HG03575 (cell line): ENCODE results near the gene NKX2-1.
"Not testable (repeated sequence)": the region's sequence is repeated elsewhere in the genome, so short reads cannot be mapped to it uniquely, and the experiment has no call there.

Experiments
- ATAC-seq: cut with Tn5 transposase; IDR thresholded peaks from one replicate; pipeline ENCODE4 v1.9.1; 2021; ENCODE audit not compliant: unreplicated experiment, insufficient number of reproducible peaks, low FRiP score; ENCODE audit errors: extremely low read depth

NKX2-1 gene

DNA sequence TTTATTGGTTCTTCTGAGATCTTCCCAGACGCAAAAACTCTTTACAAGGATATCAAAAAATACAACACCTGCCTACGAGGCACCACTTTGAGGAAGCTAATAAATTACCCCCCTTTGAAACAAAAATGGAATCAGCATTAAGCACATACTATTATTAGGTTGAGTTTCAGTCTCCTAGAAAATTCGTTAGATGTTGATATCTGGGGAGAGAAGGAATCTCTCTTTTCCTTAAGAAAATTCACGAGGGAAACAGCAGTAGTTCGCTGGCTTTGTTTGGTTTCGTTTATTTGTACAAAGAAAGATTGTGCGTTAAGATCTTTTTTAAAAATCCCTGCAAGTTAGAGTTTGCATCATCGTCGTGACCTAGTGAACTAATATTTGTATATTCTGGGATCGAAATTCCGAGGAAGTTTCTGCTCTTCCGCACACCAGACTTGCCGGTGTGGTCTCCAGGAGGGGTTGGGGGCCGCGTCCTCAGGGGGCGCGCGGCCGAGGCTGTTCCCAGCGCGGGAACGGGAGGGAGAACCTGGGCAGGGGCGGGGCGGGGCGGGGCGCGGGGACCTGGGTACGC is 12.1 kb downstream of the NKX2-1 start:
- ATAC-seq: no peak

GRCh38 chr14:36506732-36507614 is 13.1 kb downstream of the NKX2-1 start:
- no peak for ATAC-seq

DNA sequence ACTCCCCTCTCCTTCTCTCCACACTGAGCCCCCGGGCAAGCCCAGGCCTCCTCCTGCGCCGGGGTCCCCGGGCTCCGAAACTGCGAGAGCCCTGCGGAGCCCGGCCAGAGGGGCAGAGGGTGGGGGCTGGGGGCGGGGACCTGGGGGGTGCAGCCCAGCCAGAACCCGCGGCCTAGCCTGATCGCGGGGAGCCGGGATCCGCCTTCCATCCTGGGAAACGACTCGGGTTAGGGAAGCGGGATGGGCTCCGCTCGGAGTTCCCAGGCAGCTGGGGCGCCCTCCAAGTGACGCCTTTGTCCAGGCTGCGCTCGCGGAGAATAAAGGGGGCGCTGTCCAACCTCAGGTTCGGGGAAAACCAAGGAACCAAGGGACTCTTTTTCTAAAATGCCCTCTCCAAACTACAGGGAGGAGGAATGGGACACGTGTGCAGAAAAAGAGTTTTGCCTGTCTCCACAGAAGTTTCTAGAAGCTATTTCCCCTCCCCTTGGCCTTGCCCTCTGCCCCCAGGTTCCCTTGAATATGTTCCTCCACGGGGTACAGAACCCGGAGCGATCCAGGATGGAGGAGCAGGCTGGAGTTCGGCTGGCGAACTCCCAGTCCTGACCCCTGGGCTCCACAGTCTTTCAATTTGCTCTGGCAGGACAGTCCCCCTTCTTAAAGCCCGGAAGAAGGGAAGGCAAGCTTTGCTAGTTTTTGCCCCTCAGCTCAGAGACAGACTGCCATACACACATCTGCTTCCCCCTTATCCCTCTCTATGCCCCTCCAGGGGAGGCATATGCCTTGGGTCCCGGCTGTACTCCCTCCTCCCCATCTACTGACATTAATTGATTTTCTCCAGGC is 13.9 kb downstream of the NKX2-1 start:
- ATAC-seq: no peak

- no peak for ATAC-seq
Measured at GRCh38 chr14:36505181-36505815, 14.7 kb downstream of the NKX2-1 start.

GRCh38 chr14:36504771-36505175 is 15.3 kb downstream of the NKX2-1 start:
- no peak for ATAC-seq

DNA sequence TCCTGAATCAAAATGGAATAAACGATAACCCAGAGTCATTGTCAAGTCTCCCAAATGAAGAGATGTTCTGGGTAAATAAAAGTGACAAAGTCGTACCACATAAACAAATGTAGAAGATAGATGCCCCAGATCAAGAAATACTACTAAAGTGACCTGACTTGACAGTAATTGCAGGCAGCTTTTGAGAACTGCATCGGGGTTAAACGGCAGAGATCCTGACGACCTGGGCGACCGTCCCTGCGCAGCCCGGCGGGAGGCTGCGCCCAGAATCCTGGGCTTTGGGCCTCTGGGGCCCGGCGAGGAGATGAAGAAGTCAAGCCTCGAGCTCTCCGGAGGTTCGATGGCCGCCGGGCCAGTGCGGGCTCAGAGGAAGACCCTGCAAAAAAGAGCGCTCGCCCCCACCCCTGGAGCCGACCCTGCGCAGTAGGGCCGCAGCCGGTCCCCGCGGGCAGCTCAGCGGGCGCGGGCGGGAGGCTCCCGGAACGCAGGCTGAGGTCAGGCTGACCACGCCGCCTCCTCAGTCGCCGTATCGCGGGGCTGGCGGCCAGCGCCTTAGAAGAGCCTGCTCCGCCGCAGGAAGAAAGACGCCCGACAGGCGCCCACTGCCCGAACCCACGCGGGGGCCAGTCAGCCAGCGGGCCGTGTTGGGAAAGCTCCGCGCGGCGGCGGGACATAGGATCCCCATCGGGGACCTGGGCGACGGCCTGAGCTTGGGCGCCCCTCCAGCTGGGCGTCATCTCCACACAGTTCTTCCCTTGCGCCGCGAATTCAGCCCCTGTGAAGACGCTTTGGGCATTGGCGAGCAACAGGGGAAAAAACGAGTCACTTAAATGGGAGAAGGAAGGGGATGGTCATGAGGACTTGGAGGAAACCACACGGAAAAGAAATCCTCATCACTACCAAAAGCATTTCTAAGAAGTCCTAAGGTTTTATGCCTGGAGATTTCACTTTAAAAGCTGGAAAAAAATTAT is 16.0 kb downstream of the NKX2-1 start:
- no peak for ATAC-seq

DNA sequence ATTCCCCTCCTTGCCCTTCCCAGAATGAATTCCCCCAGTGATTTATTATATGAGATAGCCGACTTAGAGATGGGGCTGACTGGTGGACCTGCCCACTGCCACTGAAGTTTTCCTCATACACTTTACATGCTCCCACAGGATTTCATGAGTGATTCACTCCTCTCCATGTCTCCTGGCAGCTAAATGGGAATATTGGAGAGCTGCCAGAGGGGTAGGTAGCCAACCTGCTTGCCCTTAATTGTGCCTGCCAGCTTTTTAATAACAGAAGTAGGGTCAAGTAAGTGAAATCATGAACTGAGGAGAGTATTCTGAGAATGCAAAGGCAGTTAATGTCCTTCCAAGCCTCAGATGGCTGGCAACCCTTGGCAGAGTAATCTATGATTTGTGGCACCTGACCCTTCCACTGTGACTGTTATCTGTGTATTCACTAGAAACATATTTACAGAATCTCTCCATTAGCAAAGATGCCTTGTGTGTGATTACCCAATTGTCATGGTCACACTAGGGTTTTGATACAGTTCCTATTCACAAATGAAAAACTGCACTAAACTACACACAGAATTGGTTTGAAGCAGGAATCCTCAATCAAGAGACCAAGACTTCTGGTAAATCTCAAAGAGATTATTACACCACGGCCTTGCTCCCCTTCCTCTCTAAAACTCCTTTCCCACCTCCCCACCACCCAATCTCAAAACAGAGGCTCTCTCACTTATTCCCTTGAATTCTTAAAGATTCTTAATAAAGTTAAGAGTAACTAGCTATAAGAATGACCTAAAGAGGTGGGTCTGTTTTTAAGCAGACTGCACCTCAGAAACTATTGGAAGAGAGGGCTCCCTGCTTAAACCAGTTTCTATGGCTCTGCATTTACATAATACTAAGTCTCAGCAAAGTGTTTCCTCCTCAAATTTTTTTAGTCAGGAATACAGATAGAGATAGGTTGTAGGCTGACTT is 17.2 kb downstream of the NKX2-1 start:
- ATAC-seq: no peak

DNA sequence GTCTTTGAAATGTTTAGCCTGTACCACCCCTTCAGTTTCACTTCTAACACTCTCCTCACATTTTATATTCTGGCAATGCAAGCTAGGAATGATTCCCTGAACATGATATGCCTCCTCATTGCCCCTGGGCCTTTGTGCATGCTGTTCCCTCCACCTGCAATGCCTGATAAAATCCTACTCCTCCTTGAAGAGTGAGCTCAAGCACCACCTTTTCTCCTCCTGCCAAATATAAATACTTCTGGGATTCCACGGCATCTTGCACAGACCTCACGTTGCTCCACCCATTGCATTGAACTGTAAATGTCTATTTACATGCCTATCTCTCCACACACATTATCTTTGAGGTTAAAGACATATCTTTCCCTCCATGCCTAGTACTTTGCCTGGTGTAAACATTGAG is 21.1 kb downstream of the NKX2-1 start:
- ATAC-seq: no peak

DNA sequence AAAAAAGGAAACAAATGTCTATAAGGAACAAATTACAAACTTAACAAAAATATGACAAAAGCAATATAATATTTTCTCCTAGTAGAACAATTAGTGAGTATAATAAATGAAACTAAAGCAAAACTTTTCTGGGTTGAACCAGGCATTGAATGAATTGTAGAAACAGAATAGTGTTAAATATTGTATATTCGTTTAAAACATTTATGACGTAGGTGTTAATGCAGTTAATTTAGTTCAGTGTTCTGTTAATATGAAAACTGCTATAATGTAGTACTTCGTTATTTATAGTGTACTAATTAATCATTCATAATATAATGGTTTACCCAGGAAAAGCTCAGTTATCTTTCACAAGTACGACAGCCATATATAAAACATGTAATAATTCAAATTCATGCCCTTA is 23.7 kb downstream of the NKX2-1 start:
- no peak for ATAC-seq

DNA sequence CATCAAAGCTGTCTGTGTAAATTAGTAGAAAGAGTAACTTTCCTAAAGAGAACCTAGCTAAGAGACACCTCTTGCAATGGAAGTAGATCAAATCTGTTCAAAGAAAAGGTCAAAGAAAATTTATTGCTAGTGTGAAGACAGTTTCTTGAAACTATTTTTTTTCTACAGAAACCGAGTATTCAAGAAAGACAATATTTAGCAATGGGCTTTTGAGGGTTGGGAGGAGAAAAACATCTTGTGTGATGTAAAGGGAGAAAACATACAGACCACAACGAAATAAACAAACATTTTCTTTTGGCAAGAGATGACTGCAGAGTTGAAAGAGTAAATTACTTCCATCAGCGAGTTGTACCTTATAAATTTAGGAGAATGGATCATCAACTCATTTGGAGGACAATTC is 24.4 kb downstream of the NKX2-1 start:
- ATAC-seq: no peak

GRCh38 chr14:36493761-36494160 is 26.3 kb downstream of the NKX2-1 start:
- no peak for ATAC-seq

DNA sequence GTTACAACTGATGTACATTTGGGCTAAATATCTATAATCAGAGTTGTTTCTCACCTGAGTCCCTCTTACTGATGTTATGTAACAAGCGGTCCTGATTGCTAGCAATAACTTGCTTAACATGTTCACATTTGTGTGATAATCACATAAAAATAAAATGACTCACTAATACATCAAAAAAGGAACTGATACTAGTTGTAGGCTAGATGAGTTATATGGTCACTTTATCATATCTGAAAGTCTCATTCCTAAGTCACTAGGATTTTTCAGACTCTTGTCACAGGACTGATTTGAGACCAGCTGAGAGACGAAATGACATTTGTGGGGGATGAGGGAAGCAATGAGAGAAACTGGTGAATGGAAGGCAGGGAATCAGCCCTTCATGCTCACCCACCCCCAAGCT is 34.3 kb downstream of the NKX2-1 start:
- no peak for ATAC-seq

DNA sequence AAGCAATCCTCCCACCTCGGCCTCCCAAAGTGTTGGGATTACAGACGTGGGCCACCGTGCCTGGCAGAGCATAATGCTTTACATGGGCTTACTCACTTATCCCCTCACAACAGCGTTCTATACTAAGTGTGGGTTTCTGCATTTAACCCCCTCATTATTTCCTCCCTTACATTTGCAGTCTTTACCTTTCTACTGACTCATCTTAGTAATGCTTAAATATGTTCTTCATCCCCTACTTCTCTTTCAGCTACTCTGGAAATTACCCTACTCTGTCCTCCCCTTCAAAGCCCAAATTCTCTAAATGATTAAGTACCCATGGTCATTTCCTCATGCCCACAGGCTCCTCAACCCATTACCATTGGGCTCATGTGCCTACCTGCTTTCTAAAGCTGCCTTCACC is 40.7 kb downstream of the NKX2-1 start:
- no peak for ATAC-seq

DNA sequence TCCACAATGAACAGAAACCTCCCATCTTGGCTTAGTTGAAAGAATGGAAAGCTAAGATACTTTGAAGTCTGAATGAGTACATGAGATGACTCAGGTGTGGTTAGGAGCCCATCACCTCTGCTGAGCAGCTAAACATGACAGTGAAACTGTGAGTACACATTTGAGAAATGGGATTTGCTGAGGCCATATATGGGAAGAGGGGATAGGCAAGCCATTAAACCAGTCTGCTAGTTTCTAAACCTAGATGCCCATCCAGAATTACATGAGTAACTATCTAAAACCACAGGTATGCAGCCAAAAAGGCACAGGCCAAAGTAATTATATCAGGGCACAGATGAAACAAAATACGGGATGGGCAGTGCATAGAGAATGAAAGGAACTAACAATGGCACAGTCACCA is 41.2 kb downstream of the NKX2-1 start:
- no peak for ATAC-seq

- no peak for ATAC-seq
Measured at GRCh38 chr14:36477266-36477665, 42.8 kb downstream of the NKX2-1 start.

- not testable (repeated sequence) for ATAC-seq
Measured at GRCh38 chr14:36476061-36476460, 44.0 kb downstream of the NKX2-1 start.

- no peak for ATAC-seq
Measured at GRCh38 chr14:36474593-36474992, 45.4 kb downstream of the NKX2-1 start.
